ENCODE data around the gene TRPM4. TPM values are rescaled to one million over a fixed set of nuclear protein-coding genes. Genes with fewer than 3 reads are reported as not detected.

TRPM4 gene
- total RNA-seq, 1 donor from 2014 or later = 28.5 TPM

DNA sequence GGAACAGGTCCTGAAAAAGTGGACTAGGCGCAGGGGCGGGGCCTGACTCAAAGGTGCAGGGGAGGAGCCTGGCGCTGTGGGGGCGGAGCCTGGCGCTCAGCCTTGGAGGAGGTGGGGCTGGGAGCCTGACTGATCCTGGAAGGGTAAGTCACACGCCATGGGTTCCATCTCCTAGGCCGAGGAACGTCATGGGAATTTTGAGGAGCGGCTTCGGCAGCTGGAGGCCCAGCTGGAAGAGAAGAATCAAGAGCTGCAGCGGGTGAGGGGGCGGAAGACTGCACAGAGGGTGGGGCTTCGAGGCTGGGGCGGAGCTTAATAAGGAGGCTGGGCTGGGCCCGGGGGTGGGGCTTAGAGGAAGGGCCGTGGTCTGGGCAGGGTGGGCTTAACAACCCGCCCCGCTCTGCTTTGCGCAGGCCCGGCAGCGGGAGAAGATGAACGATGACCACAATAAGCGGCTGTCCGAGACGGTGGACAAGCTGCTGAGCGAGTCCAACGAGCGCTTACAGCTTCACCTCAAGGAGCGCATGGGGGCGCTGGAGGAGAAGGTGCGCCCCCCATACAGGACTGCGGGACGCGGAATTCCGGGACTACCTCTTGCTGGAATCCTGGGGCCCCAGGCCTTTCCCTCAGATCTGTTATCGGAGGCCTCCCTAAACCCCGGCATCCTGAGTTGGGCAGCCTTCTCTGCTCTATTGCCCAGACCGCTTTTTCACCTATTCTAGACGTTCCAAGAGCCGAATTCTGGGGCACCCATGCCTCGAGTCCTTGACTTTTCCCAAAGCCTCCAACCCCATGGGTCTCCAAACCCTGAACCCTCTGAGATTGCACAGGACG is 23.8 kb upstream of the TRPM4 start:
- Mint-ChIP-seq H3K4me1 (ENCODE audit: unreplicated experiment) (peaks cover 6% of the 10 kb centered on the region), H3K27me3 (ENCODE audit: unreplicated experiment) (no peaks in the 10 kb centered on the region), H3K9me3 (ENCODE audit: unreplicated experiment) (no peaks in the 10 kb centered on the region), H3K4me3 (ENCODE audit: unreplicated experiment) (no peak overlapping the region), H3K27ac (ENCODE audit: unreplicated experiment) (no peak overlapping the region), H3K36me3 (ENCODE audit: unreplicated experiment) (no peaks in the 10 kb centered on the region)
- TF ChIP-seq CTCF (IDR thresholded peaks at IDR 0.05) = no peak
- no peak for DNase-seq (ENCODE audit: extremely low spot score, unreplicated experiment)

- no peak for TF ChIP-seq CTCF (IDR thresholded peaks at IDR 0.05)
Measured at GRCh38 chr19:49135686-49136085, 21.9 kb upstream of the TRPM4 start.

GRCh38 chr19:49136771-49137171 is 20.8 kb upstream of the TRPM4 start:
- TF ChIP-seq CTCF (IDR thresholded peaks at IDR 0.05) = no peak
- H3K9me3 Mint-ChIP-seq (ENCODE audit: unreplicated experiment) = no peaks in the 10 kb centered on the region

More at GRCh38 chr19:49135686-49136085, 21.9 kb upstream of the TRPM4 start:
- no peaks in the 10 kb centered on the region for H3K36me3 Mint-ChIP-seq (ENCODE audit: unreplicated experiment)
- DNase-seq (ENCODE audit: extremely low spot score, unreplicated experiment) = no peak
- H3K27ac Mint-ChIP-seq (ENCODE audit: unreplicated experiment) = no peak overlapping the region
- H3K27me3 Mint-ChIP-seq (ENCODE audit: unreplicated experiment) = no peaks in the 10 kb centered on the region
- H3K4me3 Mint-ChIP-seq (ENCODE audit: unreplicated experiment) = no peak overlapping the region
- H3K4me1 Mint-ChIP-seq (ENCODE audit: unreplicated experiment) = no peaks in the 10 kb centered on the region
- H3K9me3 Mint-ChIP-seq (ENCODE audit: unreplicated experiment) = no peaks in the 10 kb centered on the region

DNA sequence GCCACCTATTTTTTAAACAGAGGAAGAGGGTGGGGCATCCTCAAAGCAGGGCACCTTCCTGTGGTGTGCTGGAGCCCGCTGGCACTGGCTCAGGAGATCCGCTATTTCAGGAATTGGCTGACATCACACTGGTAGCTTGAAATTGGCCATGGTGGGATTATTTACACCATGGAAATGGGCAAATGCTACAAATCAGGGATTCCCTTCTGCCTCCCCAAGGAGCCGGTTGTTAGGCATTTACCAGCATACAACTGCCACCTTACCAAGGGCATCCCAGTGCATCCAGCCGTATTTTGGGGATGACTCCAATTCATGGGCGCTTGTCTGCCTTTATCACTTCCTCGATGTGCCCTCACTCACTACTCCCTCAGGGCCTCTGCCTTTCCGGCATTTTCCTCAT is 16.6 kb upstream of the TRPM4 start:
- Mint-ChIP-seq H3K4me3 (ENCODE audit: unreplicated experiment) (no peak overlapping the region), H3K27ac (ENCODE audit: unreplicated experiment) (no peak overlapping the region)
- no peak for TF ChIP-seq CTCF (IDR thresholded peaks at IDR 0.05)

More at GRCh38 chr19:49136771-49137171, 20.8 kb upstream of the TRPM4 start:
- no peak overlapping the region for H3K27ac Mint-ChIP-seq (ENCODE audit: unreplicated experiment)
- DNase-seq (ENCODE audit: extremely low spot score, unreplicated experiment) = no peak
- no peak overlapping the region for H3K4me3 Mint-ChIP-seq (ENCODE audit: unreplicated experiment)
- H3K36me3 Mint-ChIP-seq (ENCODE audit: unreplicated experiment) = no peaks in the 10 kb centered on the region
- no peaks in the 10 kb centered on the region for H3K27me3 Mint-ChIP-seq (ENCODE audit: unreplicated experiment)
- no peaks in the 10 kb centered on the region for H3K4me1 Mint-ChIP-seq (ENCODE audit: unreplicated experiment)

DNA sequence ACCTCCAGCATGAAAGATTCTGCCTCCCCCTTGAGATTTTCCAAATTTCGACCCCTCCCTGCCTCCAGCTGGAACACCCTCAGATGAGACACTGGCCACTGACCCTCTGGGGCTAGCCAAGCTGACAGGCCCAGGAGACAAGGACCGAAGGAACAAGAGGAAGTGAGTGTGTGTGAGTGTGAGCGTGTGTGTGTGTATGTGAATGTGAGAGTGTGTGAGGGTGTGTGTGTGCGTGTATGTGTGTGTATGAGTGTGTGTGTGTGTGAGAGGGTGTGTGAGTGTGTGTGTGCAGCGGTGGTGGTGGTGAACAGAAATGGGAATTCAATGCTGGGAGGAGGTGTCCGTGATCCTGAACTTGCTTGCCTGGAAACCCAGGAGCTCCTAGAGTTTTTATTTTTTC is 16.2 kb upstream of the TRPM4 start:
- H3K4me3 Mint-ChIP-seq (ENCODE audit: unreplicated experiment) = no peak overlapping the region
- no peaks in the 10 kb centered on the region for H3K27me3 Mint-ChIP-seq (ENCODE audit: unreplicated experiment)
- H3K36me3 Mint-ChIP-seq (ENCODE audit: unreplicated experiment) = no peaks in the 10 kb centered on the region

More for the DNA sequence above, 16.6 kb upstream of the TRPM4 start:
- Mint-ChIP-seq H3K36me3 (ENCODE audit: unreplicated experiment) (no peaks in the 10 kb centered on the region), H3K27me3 (ENCODE audit: unreplicated experiment) (no peaks in the 10 kb centered on the region), H3K9me3 (ENCODE audit: unreplicated experiment) (no peaks in the 10 kb centered on the region), H3K4me1 (ENCODE audit: unreplicated experiment) (peaks cover 14% of the 10 kb centered on the region)
- no peak for DNase-seq (ENCODE audit: extremely low spot score, unreplicated experiment)

More for the DNA sequence above, 16.2 kb upstream of the TRPM4 start:
- H3K9me3 Mint-ChIP-seq (ENCODE audit: unreplicated experiment) = no peaks in the 10 kb centered on the region
- no peak for DNase-seq (ENCODE audit: extremely low spot score, unreplicated experiment)
- no peak for TF ChIP-seq CTCF (IDR thresholded peaks at IDR 0.05)
- peaks cover 17% of the 10 kb centered on the region for H3K4me1 Mint-ChIP-seq (ENCODE audit: unreplicated experiment)
- no peak overlapping the region for H3K27ac Mint-ChIP-seq (ENCODE audit: unreplicated experiment)
